T-cell (primary cell): ENCODE measurements around the gene SLCO3A1. TPM values are rescaled to one million over a fixed set of nuclear protein-coding genes. Genes with fewer than 3 reads are reported as not detected.

Experiments
- ATAC-seq, 4 experiments: fragments of 200-7000 bp in 3 of 4; fragments of 150-1000 bp in 1 of 4; cut with Tn5 transposase; replicated peaks in 1 of 4; 1 replicate in 3 of 4; 2 replicates in 1 of 4; pipeline ENCODE4 v1.10.0; 2021; ENCODE audit warnings: moderate library complexity in 3 of 4, mild to moderate bottlenecking in 2 of 4, moderate number of reproducible peaks in 1 of 4
- CTCF ChIA-PET, 2 donors: fragments of 300-600 bp; sonication (Branson Sonifier 250); formaldehyde crosslinking; loops; one replicate each; lab custom pipeline; 2022; ENCODE audit warnings: antibody characterized with exemption in 2 of 2; lab: Charles Lee
- POLR2A ChIA-PET, 2 donors: fragments of 300-600 bp; sonication (Branson Sonifier 250); formaldehyde crosslinking; loops; one replicate each; lab custom pipeline; 2022; ENCODE audit warnings: antibody characterized with exemption in 2 of 2; lab: Charles Lee
- DNase-seq, 35 experiments: peaks; one replicate each; pipeline versions ENCODE4 v3.0.0 to v3.0.0-alpha.2; 2013 to 2023
- H3K27ac ChIP-seq: one replicate; pipeline ENCODE4 v1.5.1; 2013; ENCODE audit warnings: low read length
- H3K27me3 ChIP-seq, 2 experiments: replicated peaks in 1 of 2; 1 replicate in 1 of 2; 2 replicates in 1 of 2; pipeline versions ENCODE4 v1.6.1 to v1.7.0; 2013; ENCODE audit warnings: low read length in 1 of 2, mixed read lengths in 1 of 2; ENCODE audit not compliant: control insufficient read depth in 2 of 2, insufficient read depth in 2 of 2; ENCODE audit errors: extremely low read depth in 1 of 2
- H3K36me3 ChIP-seq, 2 donors: 1 replicate in 1 of 2; 2 replicates in 1 of 2; pipeline versions ENCODE4 v1.6.1 to v1.7.0; 2013; ENCODE audit warnings: low read length in 1 of 2; ENCODE audit not compliant: control insufficient read depth in 2 of 2, insufficient read depth in 1 of 2; ENCODE audit errors: extremely low read depth in 1 of 2
- H3K4me1 ChIP-seq, 2 experiments: 1 replicate in 1 of 2; 2 replicates in 1 of 2; pipeline versions ENCODE4 v1.6.1 to v1.7.0; 2013; ENCODE audit warnings: low read length in 2 of 2, mixed read lengths in 1 of 2; ENCODE audit not compliant: insufficient read depth in 2 of 2, control insufficient read depth in 1 of 2; ENCODE audit errors: extremely low read depth in 1 of 2
- H3K4me3 ChIP-seq, 2 donors: 1 replicate in 1 of 2; 2 replicates in 1 of 2; pipeline versions ENCODE4 v1.5.1 to v1.7.0; 2013; ENCODE audit warnings: mild to moderate bottlenecking in 2 of 2, low read length in 1 of 2, moderate library complexity in 1 of 2; ENCODE audit not compliant: control insufficient read depth in 1 of 2; ENCODE audit errors: extremely low read depth in 1 of 2
- H3K9me3 ChIP-seq: 2 replicates; pipeline ENCODE4 v1.7.0; 2013
- H3K27ac Mint-ChIP-seq, 2 donors: one replicate each; pipeline ENCODE4 v1.8.0; 2020 to 2021; ENCODE audit warnings: mild to moderate bottlenecking in 2 of 2, mixed read lengths in 2 of 2
- H3K27me3 Mint-ChIP-seq, 2 donors: one replicate each; pipeline ENCODE4 v1.8.0; 2021 to 2022; ENCODE audit warnings: mixed read lengths in 2 of 2
- H3K36me3 Mint-ChIP-seq: one replicate; pipeline ENCODE4 v1.8.0; 2021; ENCODE audit warnings: mixed read lengths
- H3K4me1 Mint-ChIP-seq, 3 donors: one replicate each; pipeline ENCODE4 v1.8.0; 2020 to 2022; ENCODE audit warnings: mixed read lengths in 3 of 3, mild to moderate bottlenecking in 1 of 3
- H3K4me3 Mint-ChIP-seq, 3 donors: one replicate each; pipeline ENCODE4 v1.8.0; 2020 to 2022; ENCODE audit warnings: mild to moderate bottlenecking in 3 of 3, mixed read lengths in 3 of 3, moderate library complexity in 3 of 3
- H3K9me3 Mint-ChIP-seq, 3 donors: one replicate each; pipeline ENCODE4 v1.8.0; 2020 to 2022; ENCODE audit warnings: mixed read lengths in 3 of 3
- WGBS: methylation state at CpG from one replicate; pipeline ENCODE4 v1.1.5; 2013; ENCODE audit warnings: missing lambda C conversion rate; ENCODE audit not compliant: insufficient coverage; 5-methylcytosine and 5-hydroxymethylcytosine counted together
- total RNA-seq, 35 experiments: library from RNA in 6 of 35; stranded (reverse) in 6 of 35; fragments of 120-200 nt in 1 of 35; gene quantifications; one replicate each; pipeline versions ENCODE4 v1.2.1 to v1.2.4 and lab custom pipeline; 2013 to 2026

Gene SLCO3A1
- total RNA-seq, 5 donors from 2014 or later (not counting 1 experiment from before 2014, with no cell fraction given): 26.2 to 52.2 (median 38.7) TPM

- no peaks in the 10 kb centered on the region for H3K27me3 Mint-ChIP-seq
- peaks cover 0 to 10% of the 10 kb centered on the region in 2 experiments for H3K4me1 ChIP-seq
- no peak overlapping the region for H3K4me3 Mint-ChIP-seq
- CTCF ChIA-PET: interaction anchor here in 1 of 2 donors (0.9 kb wide), 1 partner anchor 35 kb away, joined by 3 read pairs; no protein-coding TSS in a partner anchor
- no peaks in the 10 kb centered on the region for H3K27me3 ChIP-seq
- ATAC-seq (no peak), DNase-seq (no peak)
- H3K4me3 ChIP-seq: no peak overlapping the region
- POLR2A ChIA-PET: no interaction called here
- peaks cover 23% of the 10 kb centered on the region for H3K36me3 Mint-ChIP-seq
- peaks cover 37 to 59% (median 40%) of the 10 kb centered on the region in 3 donors for H3K4me1 Mint-ChIP-seq
- no peaks in the 10 kb centered on the region for H3K36me3 ChIP-seq
- no peak overlapping the region for H3K27ac ChIP-seq
- no peak overlapping the region for H3K27ac Mint-ChIP-seq
- no peaks in the 10 kb centered on the region for H3K9me3 ChIP-seq
- no peaks in the 10 kb centered on the region for H3K9me3 Mint-ChIP-seq
- 65% methylated on average over 3 of the region's 7 CpGs for WGBS
Measured at GRCh38 chr15:91885714-91886270, 32.3 kb downstream of the SLCO3A1 start.

DNA sequence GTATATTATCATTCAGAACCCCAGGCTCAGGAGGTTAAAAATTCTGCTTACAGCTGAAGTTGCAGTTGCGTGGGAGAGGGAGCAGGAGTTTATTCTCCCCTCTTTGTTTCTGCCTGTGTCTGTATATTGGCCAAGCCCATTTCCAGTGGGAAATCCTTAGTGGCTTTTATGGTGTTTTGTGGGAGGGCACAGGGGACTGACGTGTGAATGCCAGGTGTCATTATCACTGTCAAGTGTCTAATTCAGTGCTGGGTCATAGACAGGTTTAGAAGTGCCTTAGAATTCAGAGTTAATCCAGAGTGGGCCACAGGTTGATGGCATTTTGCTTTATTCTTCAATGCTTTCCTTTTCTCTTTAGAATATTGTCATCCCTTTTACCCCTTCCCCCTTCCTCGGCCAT lies 33.4 kb downstream of the SLCO3A1 start:
- Mint-ChIP-seq H3K4me1 (peaks cover 32 to 52% (median 37%) of the 10 kb centered on the region in 3 donors), H3K27ac (no peak overlapping the region), H3K4me3 (no peak overlapping the region), H3K36me3 (peaks cover 20% of the 10 kb centered on the region), H3K9me3 (no peaks in the 10 kb centered on the region), H3K27me3 (no peaks in the 10 kb centered on the region)
- Histone ChIP-seq H3K36me3 (no peaks in the 10 kb centered on the region), H3K27me3 (no peaks in the 10 kb centered on the region), H3K27ac (no peak overlapping the region), H3K9me3 (no peaks in the 10 kb centered on the region), H3K4me3 (no peak overlapping the region), H3K4me1 (peaks cover 0 to 10% of the 10 kb centered on the region in 2 experiments)
- DNase-seq: no peak
- CTCF ChIA-PET: no interaction called here
- ATAC-seq: no peak
- POLR2A ChIA-PET: no interaction called here
- WGBS: 72% methylated on average over 2 of the region's 3 CpGs

- no peaks in the 10 kb centered on the region for H3K9me3 ChIP-seq
- H3K4me1 ChIP-seq: peaks cover 0 to 10% of the 10 kb centered on the region in 2 experiments
- Mint-ChIP-seq H3K27me3 (no peaks in the 10 kb centered on the region), H3K36me3 (peaks cover 25% of the 10 kb centered on the region), H3K27ac (no peak overlapping the region), H3K9me3 (no peaks in the 10 kb centered on the region), H3K4me3 (no peak overlapping the region), H3K4me1 (peaks cover 33 to 52% (median 37%) of the 10 kb centered on the region in 3 donors)
- H3K36me3 ChIP-seq: peaks cover 0 to 2% of the 10 kb centered on the region in 2 donors
- 100% methylated on average over 5 of the region's 6 CpGs for WGBS
- no peak for ATAC-seq
- H3K27me3 ChIP-seq: no peaks in the 10 kb centered on the region
- DNase-seq: no peak
- H3K4me3 ChIP-seq: no peak overlapping the region
- ChIA-PET CTCF (no interaction called here), POLR2A (no interaction called here)
- no peak overlapping the region for H3K27ac ChIP-seq
Measured at GRCh38 chr15:91887321-91887720, 33.8 kb downstream of the SLCO3A1 start.

GRCh38 chr15:91887921-91888373 lies 34.4 kb downstream of the SLCO3A1 start:
- Mint-ChIP-seq H3K4me3 (no peak overlapping the region), H3K27ac (no peak overlapping the region), H3K36me3 (peaks cover 26% of the 10 kb centered on the region), H3K9me3 (no peaks in the 10 kb centered on the region), H3K4me1 (peaks cover 32 to 49% (median 37%) of the 10 kb centered on the region in 3 donors), H3K27me3 (no peaks in the 10 kb centered on the region)
- DNase-seq (no peak), ATAC-seq (no peak)
- Histone ChIP-seq H3K36me3 (peaks cover 0 to 6% of the 10 kb centered on the region in 2 donors), H3K9me3 (no peaks in the 10 kb centered on the region), H3K27ac (no peak overlapping the region), H3K4me3 (no peak overlapping the region), H3K27me3 (no peaks in the 10 kb centered on the region), H3K4me1 (peaks cover 0 to 10% of the 10 kb centered on the region in 2 experiments)
- POLR2A ChIA-PET: no interaction called here
- no CpG with 5 or more reads among the region's 5 CpGs for WGBS
- CTCF ChIA-PET: interaction anchor here in 1 of 2 donors (0.6 kb wide), 1 partner anchor 53 kb away, joined by 4 read pairs; no protein-coding TSS in a partner anchor

- no peak overlapping the region for H3K27ac Mint-ChIP-seq
- ChIA-PET POLR2A (no interaction called here), CTCF (interaction anchor here (0.6 kb wide), 3 partner anchors 11 to 30 kb away, joined by 4 read pairs; no protein-coding TSS in a partner anchor)
Measured at GRCh38 chr15:91889111-91889815, 35.8 kb downstream of the SLCO3A1 start.

GRCh38 chr15:91890614-91891013 lies 37.1 kb downstream of the SLCO3A1 start:
- Histone ChIP-seq H3K36me3 (peaks cover 0 to 6% of the 10 kb centered on the region in 2 donors), H3K4me1 (peaks cover 0 to 10% of the 10 kb centered on the region in 2 experiments), H3K4me3 (no peak overlapping the region), H3K9me3 (no peaks in the 10 kb centered on the region), H3K27ac (no peak overlapping the region), H3K27me3 (no peaks in the 10 kb centered on the region)
- POLR2A ChIA-PET: interaction anchor here in 1 of 2 donors (0.6 to 0.9 kb wide), 2 partner anchors 13 to 16 kb away, joined by 3 to 9 read pairs; no protein-coding TSS in a partner anchor
- WGBS: no CpG with 5 or more reads among the region's 2 CpGs
- peaks cover 42 to 59% (median 43%) of the 10 kb centered on the region in 3 donors for H3K4me1 Mint-ChIP-seq
- H3K36me3 Mint-ChIP-seq: peaks cover 28% of the 10 kb centered on the region
- H3K27ac Mint-ChIP-seq: no peak overlapping the region
- H3K4me3 Mint-ChIP-seq: no peak overlapping the region
- ATAC-seq: no peak
- H3K27me3 Mint-ChIP-seq: no peaks in the 10 kb centered on the region
- DNase-seq: no peak
- CTCF ChIA-PET: no interaction called here
- H3K9me3 Mint-ChIP-seq: peaks cover 0 to 7% (median 6%) of the 10 kb centered on the region in 3 donors

More at GRCh38 chr15:91889111-91889815, 35.8 kb downstream of the SLCO3A1 start:
- Mint-ChIP-seq H3K27me3 (no peaks in the 10 kb centered on the region), H3K9me3 (peaks cover 0 to 7% (median 6%) of the 10 kb centered on the region in 3 donors), H3K36me3 (peaks cover 28% of the 10 kb centered on the region), H3K4me1 (peaks cover 34 to 51% (median 46%) of the 10 kb centered on the region in 3 donors), H3K4me3 (no peak overlapping the region)
- Histone ChIP-seq H3K27me3 (no peaks in the 10 kb centered on the region), H3K27ac (no peak overlapping the region), H3K4me3 (no peak overlapping the region), H3K4me1 (peaks cover 0 to 10% of the 10 kb centered on the region in 2 experiments), H3K9me3 (no peaks in the 10 kb centered on the region), H3K36me3 (peaks cover 0 to 6% of the 10 kb centered on the region in 2 donors)
- no CpG with 5 or more reads among the region's 2 CpGs for whole genome bisulfite sequencing
- no peak for ATAC-seq
- DNase-seq: no peak
